IMR-90 (cell line): Measurements from ENCODE around the gene ZNF385D. TPM values are rescaled to one million over a fixed set of nuclear protein-coding genes. Genes with fewer than 3 reads are reported as not detected.

Experiments used
- ATAC-seq: fragments of 200-7000 bp; cut with Tn5 transposase; 2 replicates; pipeline ENCODE4 v1.9.1; 2020; ENCODE audit warnings: low read depth, mild to moderate bottlenecking, moderate library complexity
- BruUV-seq: library from RNA; stranded (reverse); fragments of 400-500 nt; replicated peaks from 2 replicates; lab custom pipeline; 2021; lab: Mats Ljungman, UMichigan
- CTCF ChIA-PET: fragments of 300-600 bp; formaldehyde crosslinking; extraction: SDS; loops from one replicate; lab custom pipeline; 2021; ENCODE audit warnings: antibody characterized with exemption; lab: Yijun Ruan, JAX
- POLR2A ChIA-PET: fragments of 300-600 bp; sonication (Branson Sonifier 250); formaldehyde crosslinking; loops from one replicate; lab custom pipeline; 2022; ENCODE audit warnings: antibody characterized with exemption; ENCODE audit not compliant: unreplicated experiment; lab: Charles Lee
- DNase-seq: peaks from one replicate; pipeline ENCODE4 v3.0.0; 2013
- H2AFZ ChIP-seq: replicated peaks from 2 replicates; pipeline ENCODE3; 2013; ENCODE audit warnings: low read length, mild to moderate bottlenecking; ENCODE audit not compliant: poor library complexity
- H2AK5ac ChIP-seq: 2 replicates; pipeline ENCODE4 v1.6.1; 2013; ENCODE audit warnings: low read depth, low read length, inconsistent platforms
- H2AK9ac ChIP-seq: replicated peaks from 2 replicates; pipeline ENCODE3; 2013; ENCODE audit warnings: mild to moderate bottlenecking, low read depth, low read length, moderate library complexity; ENCODE audit not compliant: poor library complexity
- H2BK120ac ChIP-seq: 2 replicates; pipeline ENCODE4 v1.6.1; 2013; ENCODE audit warnings: low read depth, low read length, inconsistent platforms
- H2BK15ac ChIP-seq: 3 replicates; pipeline ENCODE4 v1.6.1; 2013; ENCODE audit warnings: low read depth, low read length, inconsistent platforms
- H2BK20ac ChIP-seq: 2 replicates; pipeline ENCODE4 v1.6.1; 2013; ENCODE audit warnings: low read depth, mild to moderate bottlenecking, inconsistent platforms, low read length, moderate library complexity
- H2BK5ac ChIP-seq: 2 replicates; pipeline ENCODE4 v1.6.1; 2013; ENCODE audit warnings: mild to moderate bottlenecking, low read depth, low read length, inconsistent platforms; ENCODE audit not compliant: poor library complexity, severe bottlenecking
- H3K14ac ChIP-seq: replicated peaks from 2 replicates; pipeline ENCODE4 v1.6.1; 2013; ENCODE audit warnings: low read depth, low read length, inconsistent platforms
- H3K18ac ChIP-seq: 2 replicates; pipeline ENCODE4 v1.6.1; 2013; ENCODE audit warnings: low read depth, low read length, control low read depth
- H3K23ac ChIP-seq: 2 replicates; pipeline ENCODE4 v1.6.1; 2013; ENCODE audit warnings: low read depth, low read length, inconsistent platforms
- H3K27ac ChIP-seq: 2 replicates; pipeline ENCODE4 v1.5.1; 2013; ENCODE audit warnings: mild to moderate bottlenecking, control low read depth, low read length; ENCODE audit not compliant: insufficient read depth
- H3K27me3 ChIP-seq: 2 replicates; pipeline ENCODE4 v1.6.1; 2013; ENCODE audit warnings: low read length; ENCODE audit not compliant: control insufficient read depth, insufficient read depth
- H3K36me3 ChIP-seq: 2 replicates; pipeline ENCODE4 v1.6.1; 2013; ENCODE audit warnings: low read length, mixed read lengths; ENCODE audit not compliant: control insufficient read depth, insufficient read depth
- H3K4ac ChIP-seq: 2 replicates; pipeline ENCODE4 v1.6.1; 2013; ENCODE audit warnings: low read depth, low read length, inconsistent platforms
- H3K4me1 ChIP-seq: 2 replicates; pipeline ENCODE4 v1.6.1; 2013; ENCODE audit warnings: low read length, mixed read lengths; ENCODE audit not compliant: control insufficient read depth, insufficient read depth
- H3K4me2 ChIP-seq: 2 replicates; pipeline ENCODE4 v1.6.1; 2013; ENCODE audit warnings: low read depth, mild to moderate bottlenecking, control low read depth, low read length, moderate library complexity
- H3K4me3 ChIP-seq: 2 replicates; pipeline ENCODE4 v1.5.1; 2013; ENCODE audit warnings: low read depth, mild to moderate bottlenecking, control low read depth, low read length, moderate library complexity; ENCODE audit not compliant: insufficient read depth
- H3K56ac ChIP-seq: 2 replicates; pipeline ENCODE4 v1.6.1; 2013; ENCODE audit warnings: low read length, inconsistent platforms; ENCODE audit not compliant: insufficient read depth; ENCODE audit errors: extremely low read depth
- H3K79me1 ChIP-seq, 2 experiments: 2 replicates each; pipeline ENCODE4 v1.6.1; 2013; ENCODE audit warnings: low read length in 2 of 2, inconsistent platforms in 1 of 2, low read depth in 1 of 2
- H3K9ac ChIP-seq: 2 replicates; pipeline ENCODE4 v1.6.1; 2013; ENCODE audit warnings: low read depth, low read length, control low read depth
- H3K9me1 ChIP-seq: 2 replicates; pipeline ENCODE4 v1.6.1; 2013; ENCODE audit warnings: low read length, inconsistent platforms; ENCODE audit not compliant: insufficient read depth
- H3K9me3 ChIP-seq: 2 replicates; pipeline ENCODE4 v1.6.1; 2013; ENCODE audit warnings: low read length; ENCODE audit not compliant: control insufficient read depth, insufficient read depth
- H4K20me1 ChIP-seq: 2 replicates; pipeline ENCODE4 v1.6.1; 2013; ENCODE audit warnings: low read length, inconsistent platforms; ENCODE audit not compliant: insufficient read depth
- H4K5ac ChIP-seq: 2 replicates; pipeline ENCODE4 v1.6.1; 2013; ENCODE audit warnings: mild to moderate bottlenecking, low read depth, low read length, control low read depth
- H4K8ac ChIP-seq, 2 experiments: 2 replicates each; pipeline ENCODE4 v1.6.1; 2013; ENCODE audit warnings: low read depth in 2 of 2, low read length in 2 of 2, control low read depth in 1 of 2, inconsistent platforms in 1 of 2
- H4K91ac ChIP-seq: 2 replicates; pipeline ENCODE4 v1.6.1; 2013; ENCODE audit warnings: low read depth, low read length, inconsistent platforms; ENCODE audit not compliant: insufficient read depth
- BHLHE40 ChIP-seq: fragments of 150-350 bp; IDR thresholded peaks from 2 replicates; pipeline ENCODE4 v1.6.1; 2016; ENCODE audit warnings: mild to moderate bottlenecking, low read depth, low read length
- CEBPB ChIP-seq: IDR thresholded peaks from 2 replicates; pipeline ENCODE4 v1.6.1; 2012; ENCODE audit warnings: low read depth, low read length, improper control_type of control experiment
- CHD1 ChIP-seq: IDR thresholded peaks from 2 replicates; pipeline ENCODE4 v1.6.1; 2012; ENCODE audit warnings: low read depth, low read length, improper control_type of control experiment
- CTCF ChIP-seq: conservative IDR thresholded peaks from 2 replicates; pipeline ENCODE4 v1.5.1; 2012; ENCODE audit warnings: mild to moderate bottlenecking, low read depth, low read length, improper control_type of control experiment
- FOS ChIP-seq: fragments of 150-350 bp; IDR thresholded peaks from 2 replicates; pipeline ENCODE4 v1.6.1; 2016; ENCODE audit warnings: low read depth, low read length
- MAFK ChIP-seq: IDR thresholded peaks from 2 replicates; pipeline ENCODE4 v1.6.1; 2012; ENCODE audit warnings: low read depth, low read length, improper control_type of control experiment
- MAZ ChIP-seq: IDR thresholded peaks from 2 replicates; pipeline ENCODE4 v1.6.1; 2012; ENCODE audit warnings: low read depth, mild to moderate bottlenecking, low read length, improper control_type of control experiment, moderate library complexity, borderline replicate concordance
- MXI1 ChIP-seq: IDR thresholded peaks from 2 replicates; pipeline ENCODE4 v1.6.1; 2012; ENCODE audit warnings: low read depth, mild to moderate bottlenecking, low read length, moderate library complexity, borderline replicate concordance
- NFE2L2 ChIP-seq: fragments of 150-350 bp; IDR thresholded peaks from 2 replicates; pipeline ENCODE4 v1.6.1; 2016; ENCODE audit warnings: low read depth, mild to moderate bottlenecking, low read length
- POLR2A ChIP-seq: IDR thresholded peaks from 2 replicates; pipeline ENCODE4 v1.6.1; 2012; ENCODE audit warnings: mild to moderate bottlenecking, low read depth, low read length
- RAD21 ChIP-seq: IDR thresholded peaks from 2 replicates; pipeline ENCODE4 v1.6.1; 2012; ENCODE audit warnings: low read length, improper control_type of control experiment
- RCOR1 ChIP-seq: IDR thresholded peaks from 2 replicates; pipeline ENCODE4 v1.6.1; 2012; ENCODE audit warnings: mild to moderate bottlenecking, low read length, improper control_type of control experiment; ENCODE audit not compliant: insufficient replicate concordance
- RFX5 ChIP-seq: IDR thresholded peaks from 2 replicates; pipeline ENCODE4 v1.8.0; 2012; ENCODE audit warnings: low read depth, mild to moderate bottlenecking, low read length, moderate library complexity
- SMC3 ChIP-seq: fragments of 150-350 bp; IDR thresholded peaks from 2 replicates; pipeline ENCODE4 v1.6.1; 2016; ENCODE audit warnings: low read depth, mild to moderate bottlenecking, antibody characterized with exemption, low read length, moderate library complexity
- USF2 ChIP-seq: fragments of 150-350 bp; IDR thresholded peaks from 2 replicates; pipeline ENCODE4 v1.6.1; 2017; ENCODE audit warnings: mild to moderate bottlenecking, antibody characterized with exemption, low read length, low read depth
- WGBS, 2 experiments: methylation state at CpG; one replicate each; pipeline versions ENCODE4 v1.1.5 to v1.1.7; 2013; ENCODE audit warnings: missing lambda C conversion rate in 2 of 2; ENCODE audit not compliant: insufficient read length in 1 of 2; ENCODE audit errors: extremely low coverage in 2 of 2; 5-methylcytosine and 5-hydroxymethylcytosine counted together
- dilution Hi-C: fragments of 300-500 bp; cut with HindIII; formaldehyde crosslinking; loops from one replicate; pipeline ENCODE4 v1.14.3; 2018; ENCODE audit warnings: low sequenced_read_pairs; ENCODE audit not compliant: unreplicated experiment
- in situ Hi-C: fragments of 300-500 bp; cut with MboI; formaldehyde crosslinking; loops from 3 replicates; pipeline ENCODE4 v1.14.3; 2019; ENCODE audit warnings: low sequenced_read_pairs, inconsistent platforms, mixed read lengths
- intact Hi-C: fragments of 100-400 bp; cut with micrococcal nuclease; formaldehyde crosslinking; loops from 2 replicates; pipeline ENCODE4 v1.10.0; 2022
- polyA plus RNA-seq, 3 experiments: library from polyadenylated mRNA; depleted of rRNA; stranded (reverse); fragments of >200 nt; gene quantifications; 2 replicates each; pipeline ENCODE4 v1.2.3, GENCODE V29; 2012; ENCODE audit warnings: low replicate concordance in 1 of 3
- total RNA-seq: library from RNA; depleted of rRNA; stranded (reverse); fragments of >200 nt; gene quantifications from 2 replicates; pipeline ENCODE4 v1.2.3, GENCODE V29; 2012
- TF ChIP-seq, protein P1 (sequence below): fragments of 150-350 bp; IDR thresholded peaks from 2 replicates; pipeline ENCODE4 v1.6.1; 2016; ENCODE audit warnings: low read depth, mild to moderate bottlenecking, low read length, moderate library complexity, borderline replicate concordance

Gene ZNF385D
- total and polyA plus RNA-seq, 2 of the 4 experiments (the other 2 are of a cell fraction): 0.18 to 2.4 TPM

DNA sequence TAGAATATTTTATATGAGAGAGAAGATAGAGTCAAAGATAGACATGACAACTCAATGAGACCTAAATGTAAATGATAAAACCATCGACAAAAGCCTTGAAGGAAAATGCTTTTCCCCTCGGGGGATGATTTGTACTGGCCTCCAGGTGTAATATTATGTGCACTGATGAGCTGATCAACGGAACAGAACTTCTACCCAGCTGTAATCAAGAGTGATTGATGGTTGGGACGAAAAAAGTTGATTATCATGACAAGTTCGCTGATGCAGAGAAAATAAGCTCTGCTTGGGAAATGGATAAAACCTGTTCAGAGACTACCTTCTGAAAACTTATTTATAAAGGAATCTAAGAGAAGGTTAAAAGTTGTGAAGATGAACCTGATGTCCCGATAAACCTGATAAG lies 210.7 kb downstream of the ZNF385D start:
- no peak for DNase-seq
- no peaks in the 10 kb centered on the region for H3K79me1 ChIP-seq
- no peak overlapping the region for H4K5ac ChIP-seq
- H3K9me1 ChIP-seq: no peaks in the 10 kb centered on the region
- H4K20me1 ChIP-seq: no peaks in the 10 kb centered on the region
- no peak overlapping the region for H3K18ac ChIP-seq
- no peak overlapping the region for H2AK9ac ChIP-seq
- no peak overlapping the region for H3K4me3 ChIP-seq
- no peak for TF ChIP-seq SMC3
- TF ChIP-seq BHLHE40: no peak
- no peak for TF ChIP-seq CTCF
- no peak for TF ChIP-seq MXI1
- TF ChIP-seq RFX5: no peak
- TF ChIP-seq NFE2L2: no peak
- no peak for TF ChIP-seq MAFK
- no peak for TF ChIP-seq MAZ
- no peak for TF ChIP-seq RAD21
- TF ChIP-seq CEBPB: no peak
- no peak for TF ChIP-seq CHD1
- TF ChIP-seq, protein P1, sequence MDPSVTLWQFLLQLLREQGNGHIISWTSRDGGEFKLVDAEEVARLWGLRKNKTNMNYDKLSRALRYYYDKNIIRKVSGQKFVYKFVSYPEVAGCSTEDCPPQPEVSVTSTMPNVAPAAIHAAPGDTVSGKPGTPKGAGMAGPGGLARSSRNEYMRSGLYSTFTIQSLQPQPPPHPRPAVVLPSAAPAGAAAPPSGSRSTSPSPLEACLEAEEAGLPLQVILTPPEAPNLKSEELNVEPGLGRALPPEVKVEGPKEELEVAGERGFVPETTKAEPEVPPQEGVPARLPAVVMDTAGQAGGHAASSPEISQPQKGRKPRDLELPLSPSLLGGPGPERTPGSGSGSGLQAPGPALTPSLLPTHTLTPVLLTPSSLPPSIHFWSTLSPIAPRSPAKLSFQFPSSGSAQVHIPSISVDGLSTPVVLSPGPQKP: no peak
- TF ChIP-seq FOS: no peak
- TF ChIP-seq RCOR1: no peak
- no peak for TF ChIP-seq USF2
- no peak for TF ChIP-seq POLR2A
- H3K27me3 ChIP-seq: no peaks in the 10 kb centered on the region
- no CpG with 5 or more reads among the region's 6 CpGs for WGBS, 2 experiments
- no peak overlapping the region for H3K56ac ChIP-seq
- no peak overlapping the region for H2AK5ac ChIP-seq
- H2BK120ac ChIP-seq: no peak overlapping the region
- intact Hi-C loops (no loop called here), in situ Hi-C loops (no loop called here), dilution Hi-C loops (no loop called here)
- H3K4me1 ChIP-seq: no peaks in the 10 kb centered on the region
- H2BK5ac ChIP-seq: no peak overlapping the region
- H3K14ac ChIP-seq: no peak overlapping the region
- no peaks in the 10 kb centered on the region for H3K36me3 ChIP-seq
- H3K9me3 ChIP-seq: no peaks in the 10 kb centered on the region
- no peak for ATAC-seq
- POLR2A ChIA-PET: no interaction called here
- no peak overlapping the region for H3K27ac ChIP-seq
- H3K9ac ChIP-seq: no peak overlapping the region
- H3K4me2 ChIP-seq: no peak overlapping the region
- H4K91ac ChIP-seq: no peak overlapping the region
- H3K4ac ChIP-seq: no peak overlapping the region
- CTCF ChIA-PET: no interaction called here
- H2BK15ac ChIP-seq: no peak overlapping the region
- H4K8ac ChIP-seq: no peak overlapping the region
- no peak overlapping the region for H3K23ac ChIP-seq
- no TSS peak for BruUV-seq
- no peak overlapping the region for H2AFZ ChIP-seq
- H2BK20ac ChIP-seq: no peak overlapping the region
